ENCODE results near the gene WDR18.

WDR18 gene

DNA sequence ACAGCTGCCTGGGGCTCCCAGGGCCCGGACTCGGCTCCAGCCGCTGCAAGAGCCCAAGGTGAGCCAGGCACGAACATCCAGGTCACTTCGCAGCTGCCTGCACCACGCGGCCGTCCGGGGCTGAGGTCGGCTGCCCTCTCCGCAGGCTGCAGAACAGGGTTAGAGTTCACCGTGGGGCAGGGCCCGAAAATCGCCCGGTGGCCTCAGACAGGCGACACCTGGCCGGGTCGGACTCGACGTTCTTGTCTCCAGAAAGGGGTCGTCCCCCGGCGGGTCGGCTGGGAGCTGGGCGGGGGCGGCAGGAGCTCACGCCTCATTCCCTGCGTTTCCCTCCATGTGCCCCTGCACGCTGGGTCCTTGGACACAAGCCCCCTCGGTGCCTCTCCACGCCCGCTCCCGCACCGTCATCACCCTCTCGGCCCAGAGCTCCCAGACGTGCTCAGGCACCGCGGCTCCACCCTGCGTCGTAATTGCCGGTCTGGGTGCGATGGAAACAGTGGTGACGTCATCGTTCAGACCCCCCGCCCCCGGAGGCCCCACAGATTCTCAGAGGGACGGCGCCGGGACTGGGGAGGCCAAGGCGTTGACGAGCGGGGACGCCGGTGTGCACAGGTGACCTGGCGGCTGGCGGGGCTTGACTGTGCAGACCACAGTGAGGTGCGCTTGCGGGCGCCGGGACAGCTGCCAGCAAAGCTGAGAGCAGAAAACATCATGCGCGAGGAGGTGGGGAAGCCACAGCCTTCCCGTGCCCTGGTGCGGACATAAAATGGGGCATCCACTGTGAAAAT is 12.1 kb downstream of the WDR18 start:
- Histone ChIP-seq H3K27me3 (ENCODE audit: control insufficient read depth, insufficient read depth, low read length) (peaks cover 53% of the 10 kb centered on the region), H3K4me3 (ENCODE audit: low read depth, low read length) (peak overlapping the region; percentile 22; the same call in 1 of the 2 replicates), H3K27ac (ENCODE audit: low read depth, low read length) (no peak overlapping the region), H3K9me3 (ENCODE audit: control insufficient read depth, insufficient read depth, low read depth, low read length) (no peaks in the 10 kb centered on the region), H3K9ac (ENCODE audit: low read length) (no peak overlapping the region), H3K36me3 (ENCODE audit: control insufficient read depth, insufficient read depth, low read length) (peaks cover 10% of the 10 kb centered on the region), H3K4me1 (ENCODE audit: control insufficient read depth, insufficient read depth, low read length) (peaks cover 9% of the 10 kb centered on the region)

DNA sequence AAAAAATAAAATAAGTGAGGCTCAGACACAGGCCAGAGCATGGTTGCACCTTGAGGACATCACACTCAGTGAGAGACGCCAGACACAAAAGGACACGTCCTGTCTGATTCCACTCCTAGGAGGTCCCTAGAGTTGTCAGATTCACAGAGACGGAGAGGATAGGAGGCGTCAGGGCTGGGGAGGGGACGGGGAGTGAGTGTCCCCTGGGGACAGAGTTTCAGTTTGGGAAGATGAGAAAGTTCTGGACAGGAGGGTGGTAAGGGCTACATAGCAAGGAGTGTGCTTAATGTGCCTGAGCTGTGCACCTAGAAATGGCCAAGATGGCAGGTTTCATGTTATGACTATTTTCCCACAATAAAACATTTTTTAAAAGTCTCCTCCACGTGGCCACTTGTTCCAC is 13.9 kb downstream of the WDR18 start:
- Histone ChIP-seq H3K9me3 (ENCODE audit: control insufficient read depth, insufficient read depth, low read depth, low read length) (no peaks in the 10 kb centered on the region), H3K36me3 (ENCODE audit: control insufficient read depth, insufficient read depth, low read length) (peaks cover 7% of the 10 kb centered on the region), H3K4me3 (ENCODE audit: low read depth, low read length) (no peak overlapping the region), H3K27me3 (ENCODE audit: control insufficient read depth, insufficient read depth, low read length) (peaks cover 62% of the 10 kb centered on the region), H3K4me1 (ENCODE audit: control insufficient read depth, insufficient read depth, low read length) (peaks cover 9% of the 10 kb centered on the region), H3K27ac (ENCODE audit: low read depth, low read length) (no peak overlapping the region), H3K9ac (ENCODE audit: low read length) (no peak overlapping the region)

DNA sequence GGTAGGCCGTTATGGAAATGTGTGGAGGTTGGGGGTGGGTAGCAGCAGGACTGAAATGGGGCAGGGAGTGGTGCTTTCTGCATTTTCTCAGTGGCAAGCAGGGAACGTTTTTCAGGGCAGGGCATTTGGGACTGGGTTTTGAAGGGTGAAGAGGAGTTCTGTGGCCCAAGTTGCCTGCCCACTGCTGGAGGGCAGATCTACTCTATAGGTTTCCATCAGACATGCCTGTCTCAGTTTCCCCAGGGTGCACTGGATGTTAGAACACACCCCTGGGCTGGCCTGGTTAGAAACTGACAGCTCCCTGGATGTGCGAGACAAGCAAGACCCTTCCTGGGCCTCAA is 15.2 kb downstream of the WDR18 start:
- H3K4me3 ChIP-seq (ENCODE audit: low read depth, low read length) = no peak overlapping the region
- H3K36me3 ChIP-seq (ENCODE audit: control insufficient read depth, insufficient read depth, low read length) = no peaks in the 10 kb centered on the region; the same call in 1 of the 2 replicates
- H3K27ac ChIP-seq (ENCODE audit: low read depth, low read length) = no peak overlapping the region
- peaks cover 68% of the 10 kb centered on the region for H3K27me3 ChIP-seq (ENCODE audit: control insufficient read depth, insufficient read depth, low read length)
- H3K4me1 ChIP-seq (ENCODE audit: control insufficient read depth, insufficient read depth, low read length) = peaks cover 9% of the 10 kb centered on the region
- H3K9ac ChIP-seq (ENCODE audit: low read length) = no peak overlapping the region
- no peaks in the 10 kb centered on the region for H3K9me3 ChIP-seq (ENCODE audit: control insufficient read depth, insufficient read depth, low read depth, low read length)

DNA sequence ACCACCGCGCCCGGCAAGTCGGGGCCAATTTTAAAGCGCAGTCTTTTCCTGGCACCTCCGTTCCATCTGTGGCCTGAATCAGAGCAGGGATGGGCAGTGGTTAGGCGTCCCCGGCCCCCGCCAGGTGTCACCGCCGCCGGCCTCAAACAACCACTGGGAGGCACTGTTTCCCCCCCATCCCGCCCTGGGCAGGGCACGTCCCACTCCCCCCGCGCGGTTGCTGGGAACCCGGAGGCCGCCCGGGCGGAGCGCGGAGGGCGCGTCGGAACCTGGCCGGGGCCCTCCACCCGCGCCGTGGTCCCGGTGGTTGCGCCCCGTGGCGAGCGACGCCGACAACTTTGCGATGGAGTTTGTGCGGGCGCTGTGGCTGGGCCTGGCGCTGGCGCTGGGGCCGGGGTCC is 15.9 kb downstream of the WDR18 start, which contains the start of gene GRIN3B:
Gene GRIN3B, plus strand, starts transcription at position 325 of the 400 bp plus-strand sequence. Its CDS starts 19 bp downstream, at position 344.
- Histone ChIP-seq H3K9me3 (ENCODE audit: control insufficient read depth, insufficient read depth, low read depth, low read length) (no peaks in the 10 kb centered on the region), H3K9ac (ENCODE audit: low read length) (no peak within 1 kb of the TSS), H3K36me3 (ENCODE audit: control insufficient read depth, insufficient read depth, low read length) (no peaks in the 10 kb centered on the region; the same call in 1 of the 2 replicates), H3K27me3 (ENCODE audit: control insufficient read depth, insufficient read depth, low read length) (peaks cover 68% of the 10 kb centered on the region), H3K4me3 (ENCODE audit: low read depth, low read length) (peak within 1 kb of the TSS; percentile 67), H3K27ac (ENCODE audit: low read depth, low read length) (no peak within 1 kb of the TSS), H3K4me1 (ENCODE audit: control insufficient read depth, insufficient read depth, low read length) (peaks cover 9% of the 10 kb centered on the region)

DNA sequence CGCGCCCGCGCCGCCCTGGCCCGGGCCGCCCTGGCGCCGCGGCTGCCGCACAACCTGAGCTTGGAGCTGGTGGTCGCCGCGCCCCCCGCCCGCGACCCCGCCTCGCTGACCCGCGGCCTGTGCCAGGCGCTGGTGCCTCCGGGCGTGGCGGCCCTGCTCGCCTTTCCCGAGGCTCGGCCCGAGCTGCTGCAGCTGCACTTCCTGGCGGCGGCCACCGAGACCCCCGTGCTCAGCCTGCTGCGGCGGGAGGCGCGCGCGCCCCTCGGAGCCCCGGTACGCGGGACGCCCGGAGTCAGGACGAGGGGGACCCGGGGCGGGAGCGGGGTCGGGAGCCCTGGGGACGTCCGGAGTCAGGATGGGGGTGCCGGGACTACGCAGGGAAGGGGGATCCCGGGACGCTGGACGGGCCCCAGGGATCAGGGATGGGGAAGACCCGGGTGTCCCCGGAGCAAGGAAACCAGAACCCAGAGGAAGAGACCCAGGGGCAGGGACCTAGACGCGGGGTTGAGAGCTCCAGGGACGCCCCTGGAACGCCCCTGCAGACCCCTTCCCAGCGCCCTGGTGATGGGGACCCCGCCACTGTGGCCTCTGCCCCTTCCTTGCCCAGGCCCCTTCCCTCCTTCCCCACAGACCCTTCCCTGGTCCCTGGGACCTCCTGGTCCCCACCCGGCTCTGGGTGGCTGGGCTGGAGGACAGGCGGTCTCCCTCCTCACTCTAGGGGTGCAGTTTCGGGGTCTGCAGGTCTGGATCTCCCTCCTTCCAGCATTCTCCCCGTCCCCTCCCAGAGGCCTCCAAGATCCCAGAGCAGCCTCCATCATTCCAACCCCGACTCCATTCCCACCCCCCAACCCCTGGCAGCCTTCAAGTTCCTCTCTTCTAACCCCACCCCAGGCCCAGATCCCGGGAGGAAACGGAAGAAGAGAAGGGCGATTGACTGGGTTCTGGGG is 16.7 kb downstream of the WDR18 start:
- no peak overlapping the region for H3K27ac ChIP-seq (ENCODE audit: low read depth, low read length)
- no peak overlapping the region for H3K9ac ChIP-seq (ENCODE audit: low read length)
- H3K9me3 ChIP-seq (ENCODE audit: control insufficient read depth, insufficient read depth, low read depth, low read length) = no peaks in the 10 kb centered on the region
- H3K4me1 ChIP-seq (ENCODE audit: control insufficient read depth, insufficient read depth, low read length) = peaks cover 8% of the 10 kb centered on the region
- H3K36me3 ChIP-seq (ENCODE audit: control insufficient read depth, insufficient read depth, low read length) = no peaks in the 10 kb centered on the region
- H3K27me3 ChIP-seq (ENCODE audit: control insufficient read depth, insufficient read depth, low read length) = peaks cover 64% of the 10 kb centered on the region
- peak overlapping the region; percentile 60 for H3K4me3 ChIP-seq (ENCODE audit: low read depth, low read length)

DNA sequence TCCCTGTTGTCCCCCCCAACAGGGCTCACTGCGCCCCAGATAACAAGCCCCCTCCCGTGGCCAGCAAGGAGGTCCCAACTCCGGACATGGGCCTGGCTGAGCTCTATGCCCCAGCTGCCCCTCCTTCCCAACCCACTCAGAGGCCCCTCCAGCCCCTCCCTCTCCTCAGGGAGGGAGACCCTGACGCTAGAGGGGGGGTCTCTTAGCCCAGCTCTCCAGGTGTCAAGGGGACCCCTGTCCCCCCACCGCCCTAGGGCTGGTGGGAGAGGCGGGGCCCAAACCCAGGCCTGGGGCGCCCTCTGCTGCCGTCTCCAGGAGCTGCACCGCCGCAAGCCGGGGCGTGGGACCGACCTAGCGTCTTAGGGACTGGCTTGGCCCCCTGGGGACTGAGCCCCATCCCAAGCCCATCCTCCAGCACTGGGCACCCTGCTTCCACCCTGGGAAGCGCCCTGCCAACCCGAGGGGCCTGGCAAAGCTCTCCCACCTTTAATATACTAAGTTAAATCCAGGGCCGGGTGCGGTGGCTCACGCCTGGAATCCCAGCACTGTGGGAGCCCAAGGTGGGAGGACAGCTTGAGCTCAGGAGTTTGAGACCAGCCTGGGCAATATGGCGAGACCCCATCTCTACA is 17.5 kb downstream of the WDR18 start:
- Histone ChIP-seq H3K27ac (ENCODE audit: low read depth, low read length) (no peak overlapping the region), H3K4me1 (ENCODE audit: control insufficient read depth, insufficient read depth, low read length) (0 out of 2 replicates have a peak, but pooled peaks cover under 1% of the 10 kb centered on the region), H3K9ac (ENCODE audit: low read length) (no peak overlapping the region), H3K36me3 (ENCODE audit: control insufficient read depth, insufficient read depth, low read length) (no peaks in the 10 kb centered on the region), H3K27me3 (ENCODE audit: control insufficient read depth, insufficient read depth, low read length) (peaks cover 56% of the 10 kb centered on the region), H3K9me3 (ENCODE audit: control insufficient read depth, insufficient read depth, low read depth, low read length) (no peaks in the 10 kb centered on the region), H3K4me3 (ENCODE audit: low read depth, low read length) (peak overlapping the region; percentile 60)

DNA sequence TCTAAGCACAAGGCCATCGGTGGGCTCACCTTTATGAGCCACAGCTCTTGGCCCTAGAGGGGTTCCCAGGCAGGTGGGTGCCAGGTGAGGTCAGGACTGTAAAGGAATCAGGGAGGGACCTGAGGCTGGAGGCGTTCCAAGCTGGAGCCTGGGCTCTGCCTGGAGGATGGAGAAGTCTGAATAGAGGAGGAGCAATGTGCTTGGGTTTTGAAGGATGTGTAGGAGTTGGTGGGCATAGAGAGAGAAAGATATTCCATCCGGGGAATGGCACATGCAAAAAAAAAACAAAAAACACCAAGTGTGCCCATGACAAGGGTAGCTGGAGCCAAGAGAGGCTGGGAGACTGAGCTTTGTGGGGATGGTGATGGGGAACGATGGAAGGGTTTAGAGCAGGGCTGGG is 18.5 kb downstream of the WDR18 start:
- Histone ChIP-seq H3K4me3 (ENCODE audit: low read depth, low read length) (no peak overlapping the region), H3K27me3 (ENCODE audit: control insufficient read depth, insufficient read depth, low read length) (peaks cover 48% of the 10 kb centered on the region), H3K9ac (ENCODE audit: low read length) (no peak overlapping the region), H3K4me1 (ENCODE audit: control insufficient read depth, insufficient read depth, low read length) (no peaks in the 10 kb centered on the region), H3K36me3 (ENCODE audit: control insufficient read depth, insufficient read depth, low read length) (no peaks in the 10 kb centered on the region), H3K9me3 (ENCODE audit: control insufficient read depth, insufficient read depth, low read depth, low read length) (no peaks in the 10 kb centered on the region), H3K27ac (ENCODE audit: low read depth, low read length) (no peak overlapping the region)

DNA sequence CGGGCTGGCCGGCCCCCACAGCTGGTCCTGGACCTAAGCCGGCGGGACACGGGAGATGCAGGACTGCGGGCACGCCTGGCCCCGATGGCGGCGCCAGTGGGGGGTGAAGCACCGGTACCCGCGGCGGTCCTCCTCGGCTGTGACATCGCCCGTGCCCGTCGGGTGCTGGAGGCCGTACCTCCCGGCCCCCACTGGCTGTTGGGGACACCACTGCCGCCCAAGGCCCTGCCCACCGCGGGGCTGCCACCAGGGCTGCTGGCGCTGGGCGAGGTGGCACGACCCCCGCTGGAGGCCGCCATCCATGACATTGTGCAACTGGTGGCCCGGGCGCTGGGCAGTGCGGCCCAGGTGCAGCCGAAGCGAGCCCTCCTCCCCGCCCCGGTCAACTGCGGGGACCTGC is 19.1 kb downstream of the WDR18 start:
- no peak overlapping the region for H3K4me3 ChIP-seq (ENCODE audit: low read depth, low read length)
- H3K9ac ChIP-seq (ENCODE audit: low read length) = no peak overlapping the region
- H3K9me3 ChIP-seq (ENCODE audit: control insufficient read depth, insufficient read depth, low read depth, low read length) = no peaks in the 10 kb centered on the region
- H3K27ac ChIP-seq (ENCODE audit: low read depth, low read length) = no peak overlapping the region
- H3K27me3 ChIP-seq (ENCODE audit: control insufficient read depth, insufficient read depth, low read length) = peaks cover 41% of the 10 kb centered on the region
- no peaks in the 10 kb centered on the region for H3K4me1 ChIP-seq (ENCODE audit: control insufficient read depth, insufficient read depth, low read length)
- H3K36me3 ChIP-seq (ENCODE audit: control insufficient read depth, insufficient read depth, low read length) = peaks cover under 1% of the 10 kb centered on the region; the same call in 1 of the 2 replicates

DNA sequence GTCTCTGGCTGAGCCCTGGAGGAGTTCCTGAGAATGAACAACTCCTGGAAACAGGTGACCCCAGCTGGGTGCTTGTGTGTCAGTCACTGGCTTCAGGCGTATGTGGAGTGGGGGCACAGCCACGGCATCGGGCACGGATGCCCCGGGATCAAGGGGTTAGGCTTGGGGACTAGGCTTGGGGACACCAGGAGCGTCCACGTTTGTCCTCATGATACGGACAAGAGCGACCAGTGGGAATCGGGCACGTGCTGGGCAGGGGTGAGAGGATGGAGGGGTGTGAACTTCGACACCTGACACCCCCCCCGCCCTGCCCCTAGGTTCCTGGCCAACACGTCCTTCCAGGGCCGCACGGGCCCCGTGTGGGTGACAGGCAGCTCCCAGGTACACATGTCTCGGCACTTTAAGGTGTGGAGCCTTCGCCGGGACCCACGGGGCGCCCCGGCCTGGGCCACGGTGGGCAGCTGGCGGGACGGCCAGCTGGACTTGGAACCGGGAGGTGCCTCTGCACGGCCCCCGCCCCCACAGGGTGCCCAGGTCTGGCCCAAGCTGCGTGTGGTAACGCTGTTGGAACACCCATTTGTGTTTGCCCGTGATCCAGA is 20.2 kb downstream of the WDR18 start:
- Histone ChIP-seq H3K9me3 (ENCODE audit: control insufficient read depth, insufficient read depth, low read depth, low read length) (no peaks in the 10 kb centered on the region), H3K36me3 (ENCODE audit: control insufficient read depth, insufficient read depth, low read length) (peaks cover 6% of the 10 kb centered on the region), H3K27ac (ENCODE audit: low read depth, low read length) (no peak overlapping the region), H3K4me3 (ENCODE audit: low read depth, low read length) (no peak overlapping the region), H3K9ac (ENCODE audit: low read length) (no peak overlapping the region), H3K4me1 (ENCODE audit: control insufficient read depth, insufficient read depth, low read length) (no peaks in the 10 kb centered on the region), H3K27me3 (ENCODE audit: control insufficient read depth, insufficient read depth, low read length) (peaks cover 31% of the 10 kb centered on the region)

DNA sequence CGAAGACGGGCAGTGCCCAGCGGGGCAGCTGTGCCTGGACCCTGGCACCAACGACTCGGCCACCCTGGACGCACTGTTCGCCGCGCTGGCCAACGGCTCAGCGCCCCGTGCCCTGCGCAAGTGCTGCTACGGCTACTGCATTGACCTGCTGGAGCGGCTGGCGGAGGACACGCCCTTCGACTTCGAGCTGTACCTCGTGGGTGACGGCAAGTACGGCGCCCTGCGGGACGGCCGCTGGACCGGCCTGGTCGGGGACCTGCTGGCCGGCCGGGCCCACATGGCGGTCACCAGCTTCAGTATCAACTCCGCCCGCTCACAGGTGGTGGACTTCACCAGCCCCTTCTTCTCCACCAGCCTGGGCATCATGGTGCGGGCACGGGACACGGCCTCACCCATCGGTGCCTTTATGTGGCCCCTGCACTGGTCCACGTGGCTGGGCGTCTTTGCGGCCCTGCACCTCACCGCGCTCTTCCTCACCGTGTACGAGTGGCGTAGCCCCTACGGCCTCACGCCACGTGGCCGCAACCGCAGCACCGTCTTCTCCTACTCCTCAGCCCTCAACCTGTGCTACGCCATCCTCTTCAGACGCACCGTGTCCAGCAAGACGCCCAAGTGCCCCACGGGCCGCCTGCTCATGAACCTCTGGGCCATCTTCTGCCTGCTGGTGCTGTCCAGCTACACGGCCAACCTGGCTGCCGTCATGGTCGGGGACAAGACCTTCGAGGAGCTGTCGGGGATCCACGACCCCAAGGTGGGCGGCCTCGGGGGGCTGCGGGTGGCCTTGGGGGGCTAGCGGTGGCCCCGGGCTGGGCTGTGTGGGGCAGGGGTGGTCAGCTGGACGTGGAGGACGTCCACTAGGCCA is 20.9 kb downstream of the WDR18 start:
- no peak overlapping the region for H3K27ac ChIP-seq (ENCODE audit: low read depth, low read length)
- no peaks in the 10 kb centered on the region for H3K4me1 ChIP-seq (ENCODE audit: control insufficient read depth, insufficient read depth, low read length)
- H3K9me3 ChIP-seq (ENCODE audit: control insufficient read depth, insufficient read depth, low read depth, low read length) = no peaks in the 10 kb centered on the region
- H3K4me3 ChIP-seq (ENCODE audit: low read depth, low read length) = no peak overlapping the region
- H3K27me3 ChIP-seq (ENCODE audit: control insufficient read depth, insufficient read depth, low read length) = peaks cover 26% of the 10 kb centered on the region
- H3K36me3 ChIP-seq (ENCODE audit: control insufficient read depth, insufficient read depth, low read length) = peaks cover 13% of the 10 kb centered on the region
- no peak overlapping the region for H3K9ac ChIP-seq (ENCODE audit: low read length)

Measured in HUES6 (cell line).